Measurements from ENCODE around the gene LRRC1. TPM values are rescaled to one million over a fixed set of nuclear protein-coding genes. Genes with fewer than 3 reads are reported as not detected.

The LRRC1 gene
- total RNA-seq, 1 donor from 2014 or later = 77.8 TPM

- no peak for DNase-seq (ENCODE audit: low read depth in 2 of 2)
These were observed 164.9 kb downstream of the LRRC1 start for GRCh38 chr6:53959717-53960116.

DNA sequence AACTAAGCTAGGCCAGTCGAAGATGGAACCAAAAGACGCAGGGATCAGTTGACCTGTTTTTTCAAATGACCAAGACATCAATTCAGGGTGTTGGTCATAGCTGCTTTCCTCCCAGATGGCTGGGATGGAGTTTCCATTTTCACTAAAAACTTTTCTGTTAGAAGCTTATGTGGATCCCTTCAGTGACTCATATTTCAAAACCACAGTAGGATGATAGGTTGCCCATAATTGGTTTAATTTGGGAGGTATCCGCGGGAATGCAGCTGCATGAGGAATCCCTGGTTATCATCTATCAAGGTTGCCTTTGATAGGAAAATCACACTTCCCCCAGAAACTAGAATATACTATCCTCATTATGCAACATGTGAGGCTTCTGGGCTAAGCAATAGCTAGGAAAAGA lies 165.5 kb downstream of the LRRC1 start:
- no peak for DNase-seq (ENCODE audit: low read depth in 2 of 2)

DNA sequence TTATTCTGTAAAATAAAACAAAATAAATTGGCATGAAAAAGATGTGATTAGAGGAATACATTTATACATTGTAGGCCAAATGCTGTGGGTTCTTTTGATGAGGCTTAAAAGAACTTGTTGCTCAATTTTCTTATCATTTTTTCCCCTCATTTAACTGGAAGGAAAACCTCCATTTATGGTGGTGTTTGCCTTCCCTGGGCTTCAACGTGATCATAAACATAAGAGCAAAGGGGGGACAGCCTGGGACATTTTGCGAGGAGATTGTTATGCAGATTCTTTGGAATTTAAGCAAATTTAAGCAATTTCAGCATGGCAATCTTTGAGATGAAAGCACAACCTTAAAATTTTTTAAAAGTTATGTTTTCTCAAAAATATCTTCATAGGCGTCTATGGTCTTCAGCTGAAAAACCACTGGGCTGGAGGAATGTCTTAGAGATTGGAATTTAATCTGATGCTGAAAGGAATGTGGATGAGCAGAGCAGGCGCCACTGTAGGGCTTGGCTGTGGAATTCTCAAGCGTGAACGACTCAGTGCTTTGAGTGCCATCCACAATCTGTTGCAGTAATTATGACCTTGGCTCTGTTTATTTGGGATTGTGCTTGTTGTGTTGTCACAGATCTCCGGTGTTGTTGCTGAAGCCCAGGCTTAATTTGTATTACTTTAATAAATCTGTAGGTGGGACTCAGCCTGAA lies 167.0 kb downstream of the LRRC1 start:
- DNase-seq (ENCODE audit: low read depth in 2 of 2) = no peak

DNA sequence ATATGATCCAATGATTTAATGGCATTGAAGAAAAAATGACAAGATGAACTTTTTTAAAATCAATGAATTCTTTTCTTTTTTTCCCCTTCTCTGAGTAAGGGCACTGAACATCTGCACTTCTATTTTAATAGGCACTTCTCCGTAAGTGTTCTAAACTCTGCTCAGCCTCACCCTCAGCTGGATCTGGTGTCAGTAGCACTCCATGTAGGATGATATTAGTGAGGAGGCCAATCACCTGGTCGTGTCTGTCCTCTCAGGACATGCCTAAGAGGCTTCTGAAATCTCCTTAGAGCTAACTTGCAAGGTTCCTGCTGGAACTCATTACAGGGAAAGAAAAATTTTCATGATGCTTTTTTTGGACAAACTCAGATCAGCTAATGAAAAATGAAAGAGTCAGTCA lies 167.8 kb downstream of the LRRC1 start:
- no peak for DNase-seq (ENCODE audit: low read depth in 2 of 2)

GRCh38 chr6:53967415-53967814 lies 172.6 kb downstream of the LRRC1 start:
- DNase-seq (ENCODE audit: low read depth in 2 of 2) = no peak

Other genes with a start within 250 kb of the LRRC1 start
- gene GCLC, start 249.9 kb upstream of the LRRC1 start, total RNA-seq = 16.1 and 25.8 TPM in 2 replicates
- under 0.01 TPM in 2 replicates for gene KLHL31, start 129.2 kb upstream of the LRRC1 start, total RNA-seq